A673 (cell line): ENCODE measurements around the gene KRTAP2-3.
"Not testable (repeated sequence)": the region's sequence is repeated elsewhere in the genome, so short reads cannot be mapped to it uniquely, and the experiment has no call there.

Experiments
- CTCF ChIP-seq: fragments of 300-800, 200-600 bp; sonication (generic); conservative IDR thresholded peaks from 2 replicates; pipeline ENCODE4 v1.5.1; 2017; ENCODE audit warnings: low read depth, mild to moderate bottlenecking, antibody characterized with exemption, low read length, moderate library complexity, mixed read lengths
- EZH2 ChIP-seq: fragments of 200-600 bp; sonication (generic); IDR thresholded peaks from 2 replicates; pipeline ENCODE4 v1.6.1; 2017; ENCODE audit warnings: borderline replicate concordance, low read depth, mild to moderate bottlenecking, mixed read lengths, antibody characterized with exemption, low read length; ENCODE audit not compliant: poor library complexity, severe bottlenecking

DNA sequence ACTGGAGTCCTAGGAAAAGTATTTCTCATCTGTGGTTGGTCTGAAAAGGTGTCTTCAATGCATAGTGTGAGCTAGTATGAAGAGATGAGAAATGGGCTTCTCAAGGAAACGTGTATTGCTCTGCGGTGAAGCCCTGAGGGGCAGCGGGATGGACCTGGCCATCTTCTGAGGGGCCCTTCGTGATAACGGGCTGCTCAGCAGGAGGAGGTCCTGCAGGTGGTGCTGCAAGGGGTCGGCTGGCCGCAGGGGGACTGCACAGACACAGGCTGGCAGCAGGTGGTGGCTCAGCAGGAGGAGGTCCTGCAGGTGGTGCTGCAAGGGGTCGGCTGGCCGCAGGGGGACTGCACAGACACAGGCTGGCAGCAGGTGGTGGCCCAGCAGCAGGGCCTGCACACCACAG lies 5.4 kb downstream of the KRTAP2-3 start:
- not testable (repeated sequence) for TF ChIP-seq CTCF, EZH2
